Hematopoietic multipotent progenitor cell treated with erythropoietin and hydrocortisone succinate and interleukin-3 and kit ligand, for 4 days (in vitro differentiated cells): ENCODE results near the gene MYBPC1.

Experiments used
- DNase-seq: peaks from one replicate; pipeline ENCODE4 v3.0.0-alpha.2; 2015

MYBPC1 gene

GRCh38 chr12:101599771-101600484 is 5.2 kb downstream of the MYBPC1 start:
- no peak for DNase-seq

DNA sequence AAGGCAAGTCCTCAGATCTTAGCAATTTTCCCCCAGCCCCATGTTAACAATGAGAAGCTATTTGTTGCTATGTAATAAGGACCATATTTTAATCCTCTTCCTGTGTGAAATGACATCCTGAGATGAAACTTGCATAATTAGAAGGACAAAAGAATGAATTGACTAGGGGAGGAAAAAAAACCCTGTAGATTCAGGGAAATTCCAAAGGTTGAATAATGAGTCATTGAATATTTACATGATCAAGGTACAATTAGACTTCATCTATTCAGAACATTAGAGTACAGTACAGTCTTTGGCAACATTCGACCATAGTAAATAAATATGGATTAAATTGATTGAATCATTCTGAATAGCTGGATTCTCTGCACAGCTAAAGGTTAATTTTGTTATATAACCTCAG is 9.4 kb downstream of the MYBPC1 start:
- no peak for DNase-seq

DNA sequence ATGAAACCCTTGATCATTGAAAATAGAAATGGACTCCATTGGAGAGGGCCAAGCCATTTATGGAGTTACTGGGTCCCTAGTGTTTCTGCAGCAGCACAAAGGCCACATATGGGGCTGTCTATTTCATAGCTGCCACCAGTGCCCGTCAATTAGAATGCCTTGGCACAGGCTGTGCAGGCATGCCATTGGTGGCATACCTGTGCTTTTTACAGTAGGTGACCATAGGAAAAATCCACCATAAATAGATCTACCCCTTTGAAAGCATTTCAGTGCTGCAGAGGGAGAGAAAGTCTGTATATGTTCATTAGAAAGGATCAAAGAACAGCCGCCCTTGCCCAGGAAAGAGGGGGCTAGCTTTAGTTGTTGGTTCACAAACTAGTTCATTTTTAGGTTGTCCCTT is 13.1 kb downstream of the MYBPC1 start:
- DNase-seq: no peak

DNA sequence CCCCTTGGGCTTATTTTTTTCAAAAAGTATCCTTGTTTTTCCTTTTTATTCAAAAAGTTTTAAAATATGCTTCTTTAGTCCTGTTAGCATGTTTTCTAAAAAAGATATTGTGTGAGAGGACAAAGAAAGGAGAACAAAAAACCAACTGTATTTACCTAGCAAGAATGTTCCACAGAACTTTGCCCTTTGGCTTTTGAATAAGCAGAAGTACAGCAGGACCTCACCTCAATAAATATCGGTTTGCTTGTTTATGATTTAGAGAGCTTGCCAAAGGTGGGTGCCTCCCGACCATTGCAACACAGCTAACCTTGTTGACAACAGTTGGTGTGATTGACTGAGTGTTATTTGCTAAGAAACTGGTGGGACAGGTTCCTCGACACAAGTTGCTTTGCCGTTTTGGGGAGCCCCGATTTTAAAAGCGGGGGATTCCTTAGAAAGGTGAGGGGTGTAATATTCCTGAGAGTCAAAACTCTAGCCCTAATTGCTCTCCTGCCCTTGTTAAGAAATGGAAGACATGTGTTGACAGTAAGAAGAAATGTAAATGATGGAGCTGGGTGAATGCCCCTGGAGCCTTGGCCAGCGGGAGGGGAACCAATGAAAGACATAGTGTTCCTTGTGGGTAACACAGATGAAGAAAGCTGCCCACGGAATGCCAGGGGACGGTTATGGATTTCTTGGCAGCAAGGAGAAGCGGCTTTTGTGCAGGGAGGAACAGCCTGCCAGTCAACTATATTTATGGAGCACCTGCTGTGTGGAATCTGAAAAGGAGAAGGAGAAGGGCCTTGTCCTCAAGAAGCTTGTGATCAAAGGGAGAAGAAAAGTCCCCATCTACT is 13.7 kb downstream of the MYBPC1 start:
- DNase-seq: no peak

DNA sequence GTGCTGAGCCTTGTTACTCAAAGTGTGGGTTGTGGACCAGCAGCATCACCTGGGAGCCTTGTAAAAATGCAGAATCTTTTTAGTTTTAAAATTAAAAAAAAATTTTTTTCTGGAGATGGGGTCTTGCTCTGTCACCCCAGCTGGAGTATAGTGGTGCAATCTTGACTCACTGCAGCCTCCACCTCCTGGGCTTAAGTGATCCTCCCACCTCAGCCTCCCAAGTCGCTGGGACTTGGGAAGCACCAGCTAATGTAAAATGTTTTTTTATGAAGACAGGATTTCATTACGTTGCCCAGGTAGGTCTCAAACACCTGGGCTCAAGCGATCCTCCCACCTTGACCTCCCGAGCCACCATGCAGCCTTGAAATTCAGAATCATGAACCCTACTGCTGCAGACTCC is 14.4 kb downstream of the MYBPC1 start:
- no peak for DNase-seq

DNA sequence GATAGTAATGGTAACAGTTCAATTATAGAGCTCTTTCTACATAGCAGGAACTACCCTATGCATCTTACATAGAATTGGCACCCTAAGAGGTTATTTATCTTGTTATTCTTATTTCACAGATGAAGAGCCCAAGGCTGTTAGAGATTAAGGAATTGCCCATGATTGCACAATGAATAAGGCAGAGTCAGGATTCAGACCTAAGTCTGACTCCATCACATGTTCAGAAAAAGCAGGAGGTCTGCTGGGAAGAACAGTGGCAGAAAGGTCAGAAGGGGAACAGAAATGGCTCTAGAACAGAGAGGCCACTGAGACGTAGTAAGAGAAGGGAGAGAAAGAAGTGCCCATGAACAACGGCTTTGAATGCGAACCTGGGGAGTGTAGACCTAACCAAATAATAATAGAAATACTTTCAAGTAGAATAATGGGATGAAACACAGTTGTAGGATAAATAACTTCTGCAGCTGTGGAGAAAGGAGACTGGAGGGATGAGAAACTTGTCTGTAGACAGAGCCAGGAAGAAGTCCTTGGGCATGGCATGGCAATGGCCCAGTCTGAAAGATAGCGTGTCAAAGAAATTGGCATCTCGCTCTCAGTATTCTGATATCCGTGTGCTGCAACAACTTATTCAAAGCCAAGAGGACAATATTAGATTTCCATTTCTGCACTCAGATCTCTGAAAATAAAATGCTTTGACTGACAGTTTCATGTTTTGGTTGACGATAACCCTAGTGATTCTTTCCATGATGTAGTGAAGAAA is 17.6 kb downstream of the MYBPC1 start:
- DNase-seq: no peak

DNA sequence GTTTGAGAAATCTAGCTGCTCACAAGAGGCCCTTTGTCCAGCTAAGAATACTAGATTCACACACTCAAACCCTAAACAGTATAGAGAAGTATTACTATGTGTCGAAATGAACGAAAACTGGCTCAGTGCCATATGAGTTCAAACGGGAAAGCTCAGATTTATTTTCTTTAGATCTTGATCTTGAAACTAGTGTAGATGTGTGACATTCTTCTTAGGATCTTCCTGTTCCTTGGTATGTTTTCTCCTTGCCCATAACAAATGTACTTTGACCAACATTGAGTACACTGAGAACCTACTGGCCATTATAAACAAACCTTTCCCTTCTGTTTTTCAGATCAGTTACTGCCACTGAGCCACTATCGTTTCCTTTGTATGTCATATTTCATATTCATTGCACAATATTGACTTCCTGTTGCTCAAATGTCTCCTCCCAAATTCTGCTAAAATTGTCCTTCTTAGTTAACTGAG is 21.3 kb downstream of the MYBPC1 start:
- peak; percentile 62 for DNase-seq

- no peak for DNase-seq
Observed at GRCh38 chr12:101619026-101619786, 24.4 kb downstream of the MYBPC1 start.

GRCh38 chr12:101619858-101620761 is 25.3 kb downstream of the MYBPC1 start:
- no peak for DNase-seq

- peak; percentile 50 for DNase-seq
Observed at GRCh38 chr12:101620762-101621133, 26.0 kb downstream of the MYBPC1 start.

GRCh38 chr12:101628676-101629075 is 33.9 kb downstream of the MYBPC1 start:
- no peak for DNase-seq

GRCh38 chr12:101634724-101635123 is 40.0 kb downstream of the MYBPC1 start:
- DNase-seq: peak; percentile 51

DNA sequence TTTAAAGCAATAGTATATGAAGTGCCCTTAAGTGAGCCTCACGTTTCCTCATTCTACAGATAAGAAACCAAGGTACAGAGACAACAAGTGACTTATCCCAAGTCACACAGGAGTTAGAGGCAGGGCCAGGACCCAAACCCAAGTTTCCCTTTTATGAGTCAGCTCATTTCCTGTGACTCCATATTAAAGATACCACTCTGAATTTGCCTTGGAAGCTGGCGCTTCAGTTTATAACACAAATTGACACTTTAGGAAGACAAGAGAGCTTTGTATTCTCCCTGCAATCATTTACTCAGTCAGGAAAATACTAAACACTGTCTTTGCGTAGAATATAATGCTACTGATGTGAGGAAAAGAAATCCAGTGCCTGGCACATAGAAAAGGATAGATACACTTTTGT is 43.2 kb downstream of the MYBPC1 start:
- no peak for DNase-seq

- DNase-seq: peak; percentile 26
Observed at GRCh38 chr12:101642115-101643067, 47.6 kb downstream of the MYBPC1 start.

DNA sequence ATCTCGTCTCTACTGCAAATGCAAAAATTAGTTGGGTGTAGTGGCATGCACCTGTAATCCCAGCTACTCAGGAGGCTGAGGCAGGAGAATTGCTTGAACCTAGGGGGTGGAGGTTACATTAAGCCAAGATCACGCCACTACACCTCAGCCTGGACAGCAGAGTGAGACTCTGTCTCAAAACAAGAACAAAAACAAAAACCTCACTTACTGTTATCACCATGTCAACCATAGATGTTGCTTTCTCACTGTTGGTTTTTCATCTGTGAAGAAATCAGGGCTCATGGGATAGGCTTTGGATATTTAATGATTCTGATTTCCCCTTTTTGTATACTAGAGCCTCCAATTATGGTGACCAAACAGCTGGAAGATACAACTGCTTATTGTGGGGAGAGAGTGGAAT is 52.9 kb downstream of the MYBPC1 start:
- DNase-seq: no peak

DNA sequence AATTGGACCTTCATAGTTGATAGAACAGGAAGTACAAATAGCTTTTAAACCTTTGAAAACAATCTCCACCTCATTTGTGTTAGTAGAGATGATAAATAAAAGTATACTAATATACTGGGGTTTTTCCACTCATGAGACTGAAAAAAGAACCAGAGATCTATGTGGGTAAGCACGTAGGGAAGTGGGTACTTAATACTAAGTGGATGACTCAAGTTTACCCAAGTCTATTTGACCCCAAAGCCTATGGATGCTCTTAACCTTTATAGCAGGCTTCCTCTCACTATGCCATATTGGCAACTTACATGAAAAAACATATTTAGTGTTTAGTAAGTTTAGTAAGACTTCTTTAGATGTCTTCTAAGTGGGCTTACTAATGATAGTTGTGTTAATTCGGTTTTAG is 53.4 kb downstream of the MYBPC1 start:
- DNase-seq: no peak

- DNase-seq: no peak
Observed at GRCh38 chr12:101650346-101651117, 55.8 kb downstream of the MYBPC1 start.

GRCh38 chr12:101653030-101653429 is 58.3 kb downstream of the MYBPC1 start:
- DNase-seq: peak; percentile 53

- DNase-seq: no peak
Observed at GRCh38 chr12:101653503-101653902, 58.7 kb downstream of the MYBPC1 start.

- DNase-seq: no peak
Observed at GRCh38 chr12:101654442-101654841, 59.7 kb downstream of the MYBPC1 start.
